Ascending aorta (tissue), 2 donors: ENCODE data around the gene ZNF844. TPM values are rescaled to one million over a fixed set of nuclear protein-coding genes. Genes with fewer than 3 reads are reported as not detected.

Experiments
- DNase-seq, 2 donors: peaks; one replicate each; pipeline ENCODE4 v3.0.0-alpha.2; 2019; ENCODE audit warnings: low spot score in 2 of 2
- H3K27ac ChIP-seq, 2 donors: fragments of 200-600 bp; sonication (generic); one replicate each; pipeline ENCODE4 v1.5.1; 2016 to 2017; ENCODE audit warnings: mild to moderate bottlenecking in 1 of 2
- H3K27me3 ChIP-seq: fragments of 200-600 bp; sonication (generic); one replicate; pipeline ENCODE4 v1.5.1; 2017
- H3K36me3 ChIP-seq, 2 donors: fragments of 200-600 bp; sonication (generic); one replicate each; pipeline ENCODE4 v1.5.1; 2016
- H3K4me1 ChIP-seq, 2 donors: fragments of 200-600 bp; sonication (generic); one replicate each; pipeline ENCODE4 v1.5.1; 2016 to 2017; ENCODE audit warnings: mild to moderate bottlenecking in 1 of 2
- H3K4me3 ChIP-seq, 2 donors: fragments of 200-600 bp; sonication (generic); one replicate each; pipeline ENCODE4 v1.5.1; 2016 to 2017; ENCODE audit warnings: mild to moderate bottlenecking in 1 of 2
- H3K9me3 ChIP-seq, 2 donors: fragments of 200-600 bp; sonication (generic); one replicate each; pipeline ENCODE4 v1.5.1; 2016
- CTCF ChIP-seq, 3 experiments: fragments of 200-600 bp in 2 of 3; fragments of 450-650 bp in 1 of 3; sonication (generic) in 2 of 3; IDR thresholded peaks; one replicate each; pipeline ENCODE4 v1.5.1; 2016 to 2019; ENCODE audit warnings: antibody characterized with exemption in 3 of 3, mild to moderate bottlenecking in 1 of 3, moderate library complexity in 1 of 3
- intact Hi-C: fragments of 100-400 bp; cut with DNase I; formaldehyde crosslinking; loops from one replicate; pipeline ENCODE4 v1.15.1; 2023
- total RNA-seq: library from RNA; depleted of rRNA; stranded (reverse); fragments of >200 nt; gene quantifications from one replicate; pipeline ENCODE4 v1.1.0, GENCODE V29; 2016

The ZNF844 gene
- total RNA-seq, 1 donor from 2014 or later: 8.0 TPM

GRCh38 chr19:12113121-12113520 lies 48.6 kb downstream of the ZNF844 start:
- Histone ChIP-seq H3K27me3 (no peaks in the 10 kb centered on the region), H3K9me3 (peaks cover 12 to 75% of the 10 kb centered on the region in 2 donors), H3K27ac (no peak overlapping the region), H3K36me3 (peaks cover 15 to 44% of the 10 kb centered on the region in 2 donors), H3K4me3 (no peak overlapping the region), H3K4me1 (no peaks in the 10 kb centered on the region)
- DNase-seq: no peak
- TF ChIP-seq CTCF (IDR thresholded peaks at IDR 0.05): no peak
- intact Hi-C loops: no loop called here

- no peak for DNase-seq
- Histone ChIP-seq H3K4me1 (no peaks in the 10 kb centered on the region), H3K9me3 (peaks cover 8 to 36% of the 10 kb centered on the region in 2 donors)
Measured at GRCh38 chr19:12117201-12117970, 52.9 kb downstream of the ZNF844 start.

GRCh38 chr19:12126707-12127106 lies 62.2 kb downstream of the ZNF844 start:
- intact Hi-C loops: no loop called here
- H3K4me1 ChIP-seq: no peaks in the 10 kb centered on the region
- no peak for DNase-seq
- no peak overlapping the region for H3K4me3 ChIP-seq
- peaks cover 4 to 32% of the 10 kb centered on the region in 2 donors for H3K9me3 ChIP-seq
- H3K27ac ChIP-seq: no peak overlapping the region
- no peaks in the 10 kb centered on the region for H3K27me3 ChIP-seq
- TF ChIP-seq CTCF (IDR thresholded peaks at IDR 0.05): peak in 2 of 3 experiments; percentile 14 to 25
- H3K36me3 ChIP-seq: no peaks in the 10 kb centered on the region

More at GRCh38 chr19:12117201-12117970, 52.9 kb downstream of the ZNF844 start:
- H3K27me3 ChIP-seq: no peaks in the 10 kb centered on the region
- TF ChIP-seq CTCF (IDR thresholded peaks at IDR 0.05): no peak
- H3K4me3 ChIP-seq: no peak overlapping the region
- H3K36me3 ChIP-seq: peaks cover 0 to 11% of the 10 kb centered on the region in 2 donors
- no peak overlapping the region for H3K27ac ChIP-seq
- intact Hi-C loops: no loop called here

Other genes with a start within 250 kb of the ZNF844 start
- gene ZNF439, start 216.0 kb upstream of the ZNF844 start, total RNA-seq: 2.3 TPM
- gene ZNF69, start 176.9 kb upstream of the ZNF844 start, total RNA-seq: 0.85 TPM
- 4.4 TPM for gene ZNF700, start 139.6 kb upstream of the ZNF844 start, total RNA-seq
- gene ZNF763, start 99.7 kb upstream of the ZNF844 start, total RNA-seq: 2.8 TPM
- not detected for gene ZNF433, start 29.1 kb upstream of the ZNF844 start, total RNA-seq
- not detected for gene ZNF878, start 11.8 kb upstream of the ZNF844 start, total RNA-seq
- 0.96 TPM for gene ZNF20, start 75.6 kb downstream of the ZNF844 start, total RNA-seq
- 12.0 TPM for gene ZNF625, start 92.0 kb downstream of the ZNF844 start, total RNA-seq
- 1.9 TPM for gene ZNF136, start 98.4 kb downstream of the ZNF844 start, total RNA-seq
- 10.4 TPM for gene ZNF44, start 230.2 kb downstream of the ZNF844 start, total RNA-seq